ENCODE data around the gene MAP4K5.
"Not testable (repeated sequence)": the region's sequence is repeated elsewhere in the genome, so short reads cannot be mapped to it uniquely, and the experiment has no call there.

Gene MAP4K5

GRCh38 chr14:50541159-50541567 is 8.8 kb upstream of the MAP4K5 start:
- no peak for TF ChIP-seq CTCF (conservative IDR thresholded peaks at IDR 0.05)

GRCh38 chr14:50539051-50539450 is 6.7 kb upstream of the MAP4K5 start:
- no peak overlapping the region for H3K27ac ChIP-seq
- no peak for TF ChIP-seq CTCF (conservative IDR thresholded peaks at IDR 0.05)

More at GRCh38 chr14:50541159-50541567, 8.8 kb upstream of the MAP4K5 start:
- no peak overlapping the region for H3K27ac ChIP-seq

GRCh38 chr14:50538034-50538433 is 5.7 kb upstream of the MAP4K5 start:
- not testable (repeated sequence) for H3K27ac ChIP-seq

- no peak for TF ChIP-seq CTCF (conservative IDR thresholded peaks at IDR 0.05)
Observed at GRCh38 chr14:50534997-50535396, 2.6 kb upstream of the MAP4K5 start.

GRCh38 chr14:50534416-50534815 is 2.0 kb upstream of the MAP4K5 start:
- H3K27ac ChIP-seq: peak overlapping the region; percentile 95
- no peak for TF ChIP-seq CTCF (conservative IDR thresholded peaks at IDR 0.05)

More at GRCh38 chr14:50534997-50535396, 2.6 kb upstream of the MAP4K5 start:
- H3K27ac ChIP-seq: no peak overlapping the region

GRCh38 chr14:50533806-50534205 is 1.4 kb upstream of the MAP4K5 start:
- peak overlapping the region; percentile 95 for H3K27ac ChIP-seq
- TF ChIP-seq CTCF (conservative IDR thresholded peaks at IDR 0.05): no peak

- TF ChIP-seq CTCF (conservative IDR thresholded peaks at IDR 0.05): no peak
- peak overlapping the region; percentile 95 for H3K27ac ChIP-seq
Observed at GRCh38 chr14:50533241-50533705, 904 bp upstream of the MAP4K5 start.

- no peak for TF ChIP-seq CTCF (conservative IDR thresholded peaks at IDR 0.05)
- H3K27ac ChIP-seq: peak overlapping the region; percentile 95
Observed at GRCh38 chr14:50531595-50532501, 521 bp downstream of the MAP4K5 start.
